NCI-H345 treated with DMSO at 0.1 percent for 48 hours (cell line): ENCODE data around the gene CACNA2D3.

Experiments used
- DNase-seq: peaks from one replicate; lab custom pipeline; 2025; ENCODE audit not compliant: unreplicated experiment; lab: John Stamatoyannopoulos, UW

CACNA2D3 gene

GRCh38 chr3:54713031-54713430 is 590.7 kb downstream of the CACNA2D3 start:
- no peak for DNase-seq

- no peak for DNase-seq
Observed at GRCh38 chr3:54713455-54713854, 591.1 kb downstream of the CACNA2D3 start.

- DNase-seq = no peak
Observed at GRCh38 chr3:54714035-54714434, 591.7 kb downstream of the CACNA2D3 start.

GRCh38 chr3:54717506-54717905 is 595.2 kb downstream of the CACNA2D3 start:
- DNase-seq = no peak

- no peak for DNase-seq
Observed at GRCh38 chr3:54719914-54720313, 597.6 kb downstream of the CACNA2D3 start.

GRCh38 chr3:54720604-54721003 is 598.3 kb downstream of the CACNA2D3 start:
- DNase-seq = no peak

- DNase-seq = no peak
Observed at GRCh38 chr3:54731732-54732445, 609.5 kb downstream of the CACNA2D3 start.

- DNase-seq = no peak
Observed at GRCh38 chr3:54733106-54734006, 611.0 kb downstream of the CACNA2D3 start.

GRCh38 chr3:54736459-54736858 is 614.1 kb downstream of the CACNA2D3 start:
- no peak for DNase-seq

- no peak for DNase-seq
Observed at GRCh38 chr3:54743755-54744154, 621.4 kb downstream of the CACNA2D3 start.

GRCh38 chr3:54744291-54744690 is 621.9 kb downstream of the CACNA2D3 start:
- DNase-seq = no peak

- DNase-seq = no peak
Observed at GRCh38 chr3:54745843-54746242, 623.5 kb downstream of the CACNA2D3 start.

- DNase-seq = no peak
Observed at GRCh38 chr3:54746722-54747121, 624.4 kb downstream of the CACNA2D3 start.

GRCh38 chr3:54755756-54756155 is 633.4 kb downstream of the CACNA2D3 start:
- no peak for DNase-seq

GRCh38 chr3:54756330-54756731 is 634.0 kb downstream of the CACNA2D3 start:
- DNase-seq = no peak

- DNase-seq = no peak
Observed at GRCh38 chr3:54758461-54758860, 636.1 kb downstream of the CACNA2D3 start.

GRCh38 chr3:54759166-54759565 is 636.8 kb downstream of the CACNA2D3 start:
- no peak for DNase-seq

- no peak for DNase-seq
Observed at GRCh38 chr3:54760201-54760600, 637.8 kb downstream of the CACNA2D3 start.

GRCh38 chr3:54761637-54762036 is 639.3 kb downstream of the CACNA2D3 start:
- no peak for DNase-seq

GRCh38 chr3:54764911-54765310 is 642.6 kb downstream of the CACNA2D3 start:
- no peak for DNase-seq

- no peak for DNase-seq
Observed at GRCh38 chr3:54771050-54771449, 648.7 kb downstream of the CACNA2D3 start.

GRCh38 chr3:54772051-54772450 is 649.7 kb downstream of the CACNA2D3 start:
- no peak for DNase-seq
